HG03442 (cell line): ENCODE data around the gene CAMSAP1.

Experiments
- ATAC-seq: cut with Tn5 transposase; IDR thresholded peaks from one replicate; pipeline ENCODE4 v1.9.1; 2021; ENCODE audit warnings: mild to moderate bottlenecking, moderate library complexity; ENCODE audit not compliant: unreplicated experiment

The CAMSAP1 gene

DNA sequence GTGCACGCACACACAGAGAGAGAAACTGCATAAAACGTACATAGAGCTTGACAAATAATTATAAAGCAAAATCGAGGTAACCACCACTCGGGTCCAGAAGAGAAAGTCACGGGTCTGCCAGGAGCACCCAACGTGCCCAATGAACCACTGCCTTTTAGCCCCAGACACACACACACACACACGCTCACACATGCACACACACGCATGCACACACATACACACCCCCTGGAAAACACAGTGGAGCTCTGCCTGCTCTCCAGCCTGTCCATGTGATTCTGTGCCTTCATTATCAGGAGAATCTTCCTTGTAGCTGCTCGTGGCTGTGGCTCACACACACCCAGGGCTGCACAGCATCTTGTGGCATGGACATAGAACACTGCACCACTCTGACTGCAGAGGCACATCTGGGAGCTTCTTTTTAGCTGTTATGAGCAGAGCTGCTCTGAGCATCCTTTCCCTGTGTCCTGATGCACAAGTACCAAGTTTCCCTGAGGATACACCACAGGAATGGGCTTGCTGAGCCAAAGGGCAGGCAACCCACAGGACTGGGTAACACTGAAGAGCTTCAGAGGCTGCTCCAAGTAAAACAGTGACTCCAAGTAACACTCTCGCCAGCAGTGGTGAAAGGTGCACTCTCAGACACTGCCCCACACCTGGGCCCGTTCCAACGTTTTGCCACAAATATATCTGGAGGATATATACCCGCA, 58.9 kb downstream of the CAMSAP1 start:
- no peak for ATAC-seq

DNA sequence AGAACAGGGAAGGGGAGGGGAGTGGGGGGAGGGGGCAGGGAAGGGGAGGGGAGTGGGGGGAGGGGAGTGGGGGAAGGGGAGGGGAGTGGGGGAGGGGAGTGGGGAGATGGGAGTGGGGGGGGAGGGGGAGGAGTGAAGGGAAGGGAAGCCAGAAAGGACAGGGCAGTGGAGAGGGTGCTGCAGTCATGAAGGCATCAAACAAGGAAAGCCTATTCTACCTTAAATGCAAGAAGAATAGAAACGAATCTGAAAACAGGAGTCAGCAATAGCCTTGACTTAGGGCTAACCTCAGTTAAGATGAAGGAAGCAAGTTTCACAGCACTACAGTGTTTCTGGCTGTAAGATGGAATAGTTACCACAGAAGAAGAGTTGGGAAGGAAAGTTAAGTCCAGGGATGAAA, 59.5 kb downstream of the CAMSAP1 start:
- ATAC-seq = no peak

DNA sequence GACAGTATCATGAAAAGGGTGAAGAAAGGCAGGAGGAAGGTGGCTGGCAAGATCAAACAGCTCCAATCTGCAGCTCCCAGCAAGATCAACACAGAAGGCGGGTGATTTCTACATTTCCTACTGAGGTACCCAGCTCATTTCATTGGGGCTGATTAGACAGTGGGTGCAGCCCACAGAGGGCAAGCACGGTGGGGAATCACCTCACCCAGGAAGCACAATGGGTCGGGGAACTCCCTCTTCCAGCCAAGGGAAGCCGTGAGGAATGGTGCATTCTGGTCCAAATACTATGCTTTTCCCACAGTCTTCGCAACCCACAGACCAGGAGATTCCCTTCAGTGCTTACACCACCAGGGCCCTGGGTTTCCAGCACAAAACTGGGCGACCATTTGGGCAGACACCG, 66.8 kb downstream of the CAMSAP1 start:
- no peak for ATAC-seq

DNA sequence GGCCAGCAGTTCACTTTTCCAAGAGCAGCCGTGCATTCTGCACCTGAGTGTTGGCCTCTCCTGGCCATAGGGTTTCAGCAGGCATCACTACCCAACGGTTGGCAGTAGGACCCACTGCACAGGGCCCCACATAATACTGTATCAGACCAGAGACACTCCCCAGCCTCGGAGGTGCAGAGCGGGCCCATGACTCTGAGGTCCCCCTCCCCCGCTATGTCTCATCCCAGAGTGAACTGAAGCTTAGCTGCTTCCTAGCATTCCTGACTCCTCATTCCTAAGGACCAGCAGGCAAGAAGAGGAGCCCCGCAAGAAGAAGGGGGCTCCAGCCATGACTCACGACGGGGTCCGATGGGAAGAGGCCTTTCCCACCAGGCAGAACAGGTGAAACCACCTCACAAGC, 67.2 kb downstream of the CAMSAP1 start:
- no peak for ATAC-seq

DNA sequence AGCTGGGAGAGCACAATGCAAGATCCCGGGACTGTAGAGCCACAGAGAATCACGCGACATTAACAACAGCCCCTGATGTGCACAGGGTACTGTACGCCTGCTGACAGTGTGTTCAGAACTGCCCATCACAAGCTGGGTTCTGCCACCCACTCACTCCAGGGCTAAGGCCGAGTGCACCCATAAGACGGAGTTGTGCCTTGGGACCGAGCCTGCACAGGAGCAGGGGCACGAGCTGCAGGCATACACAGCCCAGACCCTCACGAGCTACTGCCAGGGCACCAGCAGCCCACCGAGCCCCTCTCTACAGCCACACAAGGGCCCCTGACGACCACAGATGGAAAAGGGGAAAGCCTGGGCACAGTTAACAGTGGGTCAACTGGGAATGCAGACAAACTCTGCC, 67.8 kb downstream of the CAMSAP1 start:
- no peak for ATAC-seq

DNA sequence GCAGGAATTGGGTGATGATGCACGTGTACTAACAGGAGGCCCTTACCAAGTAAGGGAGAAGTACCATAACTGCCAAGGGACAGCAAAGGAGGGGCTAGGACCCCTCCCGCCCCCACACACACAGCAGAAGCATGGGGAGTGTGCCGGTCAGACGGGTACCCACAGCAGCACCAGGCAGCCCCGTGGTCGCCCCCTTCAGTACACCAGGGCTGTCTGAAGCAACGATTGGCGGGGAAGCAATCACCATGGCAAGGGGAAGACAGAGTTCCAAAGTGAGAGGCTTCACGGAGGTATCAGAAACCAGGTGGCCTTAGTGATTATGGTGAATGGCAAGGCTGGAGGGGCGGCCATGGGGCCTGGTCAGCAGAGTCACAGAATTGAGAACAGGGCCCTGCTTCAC, 72.2 kb downstream of the CAMSAP1 start:
- ATAC-seq = no peak

DNA sequence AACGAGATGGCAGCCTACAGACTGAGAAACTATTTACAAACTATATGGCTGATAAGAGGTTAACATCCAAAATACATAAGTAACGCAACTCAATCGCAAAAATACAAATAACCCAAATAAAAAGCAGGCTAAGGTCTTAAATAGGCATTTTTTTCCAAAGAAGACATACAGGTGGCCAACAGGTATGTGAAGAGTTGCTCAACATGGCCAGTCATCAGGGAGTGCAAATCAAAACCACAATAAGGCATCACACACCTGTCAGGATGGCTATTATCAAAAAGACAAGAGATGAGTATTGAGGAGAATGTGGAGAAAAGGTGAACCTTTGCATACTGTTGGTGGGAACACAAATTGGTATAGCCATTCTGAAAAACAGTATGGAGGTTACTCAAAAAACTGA, 73.5 kb downstream of the CAMSAP1 start:
- ATAC-seq = no peak

DNA sequence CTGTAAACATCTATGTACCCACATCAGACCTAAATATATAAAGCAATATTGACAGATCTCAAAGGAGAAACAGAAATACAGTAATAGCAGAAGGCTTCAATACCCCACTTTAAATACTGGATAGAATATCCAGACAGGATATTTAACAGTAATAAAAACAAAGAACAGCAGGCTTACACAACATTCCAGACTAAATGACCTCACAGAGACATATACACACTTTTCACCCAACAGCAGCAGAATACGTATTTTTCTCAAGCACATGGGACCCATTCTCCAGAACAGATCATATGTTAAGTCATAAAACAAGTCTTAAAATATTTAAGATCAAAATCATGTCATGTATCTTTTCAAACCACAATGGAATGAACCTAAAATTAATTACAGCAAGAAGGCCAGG, 76.8 kb downstream of the CAMSAP1 start:
- ATAC-seq = no peak

DNA sequence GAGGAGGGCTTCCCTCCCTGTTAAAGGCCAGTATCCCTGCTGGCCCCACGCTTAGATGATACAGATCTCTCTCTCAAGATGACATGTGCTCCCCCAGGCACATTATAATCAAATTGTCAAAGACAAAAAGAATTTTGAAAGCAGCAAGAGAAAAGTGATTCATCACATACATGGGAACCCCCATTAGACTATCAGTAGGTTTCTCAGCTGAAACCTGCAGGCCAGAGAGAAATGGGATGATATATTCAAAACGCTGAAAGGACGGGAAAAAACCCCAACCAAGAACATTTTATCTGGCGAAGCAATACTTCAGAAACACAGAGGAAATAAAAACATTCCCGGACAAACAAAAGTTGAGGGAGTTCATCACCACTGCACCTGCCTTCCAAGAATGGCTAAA, 78.7 kb downstream of the CAMSAP1 start:
- no peak for ATAC-seq

DNA sequence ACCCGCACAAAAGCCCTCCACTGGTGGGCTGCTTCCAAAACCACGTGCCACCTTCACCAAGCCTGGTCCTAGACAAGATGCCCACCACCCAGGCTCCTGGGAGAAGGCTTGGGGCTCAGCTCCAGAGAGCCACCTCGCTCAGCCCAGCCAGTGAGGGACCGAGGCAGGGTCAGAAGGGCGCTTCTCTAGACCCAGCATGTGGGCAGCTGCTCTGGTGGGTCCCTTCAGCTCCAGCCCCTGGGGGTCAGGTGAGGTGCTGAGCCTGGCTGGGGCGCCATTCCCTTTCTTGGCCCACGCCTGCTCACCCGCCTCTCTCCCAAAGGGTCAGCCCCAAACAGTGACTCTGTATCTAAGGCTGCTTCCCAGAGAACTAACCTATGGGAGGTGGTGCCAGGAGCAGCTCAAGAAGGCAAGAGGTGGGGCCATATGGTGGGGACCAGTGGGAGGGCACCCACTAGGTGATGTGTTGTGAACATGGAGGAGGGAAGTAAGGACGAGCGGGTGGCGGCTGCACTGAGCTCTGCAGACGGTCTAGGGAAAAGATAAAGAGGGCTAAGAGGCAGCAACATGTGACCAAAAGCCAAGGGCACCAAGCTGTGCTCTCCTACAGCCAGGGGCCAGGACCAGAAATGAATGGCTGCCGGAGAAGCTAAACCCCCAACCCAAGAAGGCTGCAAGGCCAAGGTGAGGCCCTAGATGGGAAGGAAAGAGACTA, 79.3 kb downstream of the CAMSAP1 start:
- no peak for ATAC-seq

DNA sequence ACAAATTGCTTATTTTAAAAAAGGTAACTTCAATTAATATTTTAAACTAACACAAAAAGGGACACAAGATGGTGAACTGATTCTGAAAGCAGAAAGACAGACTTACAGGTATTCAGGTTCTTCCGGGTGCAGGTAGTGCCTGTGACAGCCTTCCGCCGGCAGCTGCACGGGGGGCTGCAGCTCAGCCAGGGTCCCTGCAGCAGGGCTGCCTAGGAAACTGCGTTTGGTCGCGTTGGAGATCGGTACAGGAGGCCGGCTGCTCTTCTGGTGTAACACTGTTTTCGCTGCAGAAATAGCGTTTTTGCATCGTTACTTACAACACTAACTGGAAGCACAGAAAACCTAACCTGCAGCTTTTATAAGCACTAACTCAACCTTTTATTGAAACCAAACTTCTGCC, 80.0 kb downstream of the CAMSAP1 start:
- no peak for ATAC-seq

DNA sequence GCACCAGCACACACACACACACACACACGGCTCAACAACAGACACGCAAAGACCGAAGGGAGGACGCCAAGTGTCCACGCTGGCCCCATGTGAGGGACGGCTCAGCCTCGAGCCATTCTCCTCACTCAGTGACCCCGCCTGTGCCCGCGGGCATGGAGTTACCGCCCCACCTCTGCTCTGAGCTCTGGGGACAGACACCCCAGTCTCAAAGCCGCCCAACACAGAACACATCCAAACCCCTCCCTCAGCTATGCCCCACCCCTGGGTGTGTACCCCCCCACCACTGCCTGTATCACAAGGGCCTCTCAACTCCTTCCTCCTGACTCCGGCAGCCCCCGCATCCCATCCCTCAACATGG, 81.2 kb downstream of the CAMSAP1 start:
- no peak for ATAC-seq

DNA sequence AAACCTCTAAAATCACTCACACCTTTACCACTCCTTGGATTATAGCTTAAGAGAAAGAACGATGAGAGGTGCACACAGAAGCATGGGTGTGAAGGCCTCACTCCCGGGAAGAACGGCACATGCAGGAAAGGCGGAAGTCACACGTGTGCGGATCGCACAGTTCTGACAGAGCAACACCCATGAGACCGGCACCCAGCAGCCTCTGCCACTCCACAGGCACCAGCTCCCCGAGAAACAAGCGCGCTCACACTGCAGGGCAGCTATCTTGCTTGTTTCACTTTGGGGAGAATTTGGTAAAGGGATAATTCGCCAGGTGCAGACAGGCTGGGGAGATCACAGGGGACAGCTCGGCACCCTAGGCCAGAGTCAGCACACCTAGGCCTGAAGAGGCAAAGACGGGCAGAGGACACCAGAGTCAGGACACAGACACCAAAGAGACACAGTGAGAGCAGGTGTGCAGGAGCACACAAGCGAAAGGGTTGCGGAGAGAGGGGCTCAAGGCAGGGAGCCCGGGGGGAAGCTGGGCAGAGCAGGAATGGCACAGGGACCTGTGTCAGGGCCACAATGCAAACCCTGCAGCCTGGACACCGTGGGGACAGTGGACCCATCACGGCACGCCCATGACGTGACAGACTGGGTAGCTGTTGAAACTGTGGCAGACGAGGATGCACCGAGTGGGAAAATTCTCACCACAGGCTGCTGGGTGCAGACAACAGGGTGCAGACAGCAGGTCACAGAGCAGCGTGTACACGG, 81.7 kb downstream of the CAMSAP1 start:
- ATAC-seq = no peak

DNA sequence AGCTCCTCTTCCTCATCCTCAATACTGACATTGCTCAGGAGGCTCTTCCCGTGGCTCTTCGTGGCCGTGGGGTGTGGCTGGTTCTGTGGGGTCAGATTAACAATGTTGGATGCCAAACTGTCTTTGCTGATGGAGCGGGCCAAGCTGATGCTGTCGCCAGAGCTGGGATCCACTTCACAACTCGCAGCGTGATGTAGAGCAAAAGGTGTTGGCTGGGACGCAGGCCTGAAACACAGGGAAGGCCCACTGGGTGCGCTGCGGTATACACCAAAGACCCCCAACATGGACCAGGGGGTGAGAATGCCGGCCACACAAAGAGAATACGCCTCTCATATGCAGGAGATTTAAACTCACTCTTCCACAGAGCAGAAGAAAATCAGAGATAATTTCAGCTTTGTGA, 84.3 kb downstream of the CAMSAP1 start:
- no peak for ATAC-seq

DNA sequence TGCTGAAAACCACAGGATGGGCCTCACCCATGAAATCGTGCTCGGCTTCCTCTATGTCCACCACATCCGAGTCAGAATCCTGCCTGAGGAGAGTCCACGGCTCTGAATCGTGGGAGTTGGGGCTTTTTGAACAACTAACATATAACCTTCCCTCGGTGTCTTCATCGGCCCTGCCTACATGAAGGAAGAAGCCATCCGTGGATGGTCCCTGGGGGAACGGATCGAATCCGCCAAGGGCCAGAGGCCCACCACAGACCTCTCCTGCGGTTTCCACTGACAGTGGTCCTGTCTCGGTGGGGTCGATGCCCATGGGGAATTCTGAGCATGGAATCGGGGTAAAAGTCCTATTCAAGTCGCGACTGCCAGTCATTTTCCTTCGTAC, 85.0 kb downstream of the CAMSAP1 start:
- ATAC-seq = no peak

DNA sequence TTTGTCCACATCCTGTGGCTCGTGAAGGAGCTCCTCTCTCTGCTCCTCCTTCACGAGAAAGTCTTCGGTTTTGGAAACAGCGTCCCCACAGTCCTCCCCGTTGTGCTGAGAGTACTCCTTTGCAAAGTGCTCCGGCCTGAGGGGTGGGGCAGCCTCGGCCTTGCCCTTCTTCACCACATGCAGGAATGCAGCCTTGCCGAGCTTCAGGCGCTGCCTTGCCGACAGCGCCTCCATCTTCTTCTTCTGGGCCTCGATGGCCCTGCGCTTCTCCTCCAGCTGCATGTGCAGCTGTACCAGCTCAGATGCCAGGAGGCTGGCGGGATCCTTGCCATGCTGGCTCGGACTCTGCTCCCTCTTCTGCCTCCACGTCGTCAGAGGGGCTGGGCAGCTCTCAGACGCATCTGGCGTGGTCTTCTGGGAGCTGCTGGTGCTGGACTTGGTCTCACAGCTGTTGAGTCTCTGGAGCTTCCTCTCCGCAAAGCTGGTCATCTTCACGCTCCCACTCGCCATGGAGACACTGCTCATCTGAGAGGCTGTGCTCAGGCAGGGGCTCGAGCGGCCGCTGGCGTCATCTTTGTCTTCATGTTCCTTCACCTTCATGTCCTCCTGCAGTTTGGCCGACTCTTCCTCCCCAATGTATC, 85.5 kb downstream of the CAMSAP1 start:
- no peak for ATAC-seq

DNA sequence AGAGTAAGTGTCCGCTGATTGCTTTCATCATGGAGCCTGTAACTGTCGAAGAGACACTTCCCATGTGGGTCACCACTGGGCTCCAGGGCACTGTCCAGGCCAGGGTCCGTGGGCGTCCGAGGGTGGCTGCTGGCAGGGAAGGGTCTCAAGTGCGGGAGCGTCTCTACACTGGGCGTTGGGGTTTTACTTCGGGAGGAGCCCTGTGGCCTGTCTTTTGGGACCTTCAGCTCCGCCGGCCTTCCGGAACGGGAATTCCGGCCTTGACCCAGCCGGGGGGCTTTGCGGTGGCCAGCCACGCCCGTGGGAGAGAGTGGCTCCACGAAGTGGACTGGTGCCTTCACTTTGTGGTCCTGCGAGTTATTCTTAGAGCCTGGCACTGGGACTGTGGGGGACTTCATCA, 86.2 kb downstream of the CAMSAP1 start:
- no peak for ATAC-seq

DNA sequence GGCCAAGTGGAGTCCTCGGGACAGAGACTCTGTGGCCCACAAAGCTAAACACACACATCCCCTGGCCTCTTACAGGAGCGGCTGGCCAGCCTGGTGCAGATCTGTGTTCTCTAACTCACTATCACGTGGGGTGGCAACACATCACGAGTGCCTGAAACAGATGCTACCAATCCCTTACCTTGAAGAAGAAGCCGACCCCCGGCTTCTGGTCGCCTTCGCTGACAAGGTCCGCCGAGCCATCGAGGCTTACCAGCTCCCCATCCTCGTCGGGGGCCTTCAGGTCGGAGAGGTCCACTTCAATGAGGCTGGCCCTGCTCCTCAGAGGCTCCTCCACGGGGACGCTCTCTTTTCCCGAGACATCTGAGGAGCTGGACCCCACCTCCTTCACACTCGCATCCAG, 86.7 kb downstream of the CAMSAP1 start:
- ATAC-seq = no peak

DNA sequence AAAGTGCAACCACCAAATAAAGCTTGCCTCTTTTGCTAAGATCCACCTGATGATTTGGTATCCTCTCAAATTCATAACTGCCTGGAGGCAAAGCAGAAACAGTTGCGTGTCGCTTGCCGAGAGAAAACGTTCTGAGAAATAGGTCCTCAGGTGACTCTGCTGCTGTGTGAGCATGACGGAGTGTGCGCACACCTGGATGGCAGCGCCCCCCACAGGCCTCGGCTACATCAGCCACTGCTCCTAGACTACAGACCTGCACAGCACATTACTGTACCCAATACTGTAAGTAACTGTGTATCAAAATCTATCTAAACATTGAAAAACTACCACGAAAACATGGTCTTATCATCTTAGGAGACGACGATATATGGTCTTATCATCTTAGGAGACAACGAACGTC, 87.4 kb downstream of the CAMSAP1 start:
- ATAC-seq = no peak

DNA sequence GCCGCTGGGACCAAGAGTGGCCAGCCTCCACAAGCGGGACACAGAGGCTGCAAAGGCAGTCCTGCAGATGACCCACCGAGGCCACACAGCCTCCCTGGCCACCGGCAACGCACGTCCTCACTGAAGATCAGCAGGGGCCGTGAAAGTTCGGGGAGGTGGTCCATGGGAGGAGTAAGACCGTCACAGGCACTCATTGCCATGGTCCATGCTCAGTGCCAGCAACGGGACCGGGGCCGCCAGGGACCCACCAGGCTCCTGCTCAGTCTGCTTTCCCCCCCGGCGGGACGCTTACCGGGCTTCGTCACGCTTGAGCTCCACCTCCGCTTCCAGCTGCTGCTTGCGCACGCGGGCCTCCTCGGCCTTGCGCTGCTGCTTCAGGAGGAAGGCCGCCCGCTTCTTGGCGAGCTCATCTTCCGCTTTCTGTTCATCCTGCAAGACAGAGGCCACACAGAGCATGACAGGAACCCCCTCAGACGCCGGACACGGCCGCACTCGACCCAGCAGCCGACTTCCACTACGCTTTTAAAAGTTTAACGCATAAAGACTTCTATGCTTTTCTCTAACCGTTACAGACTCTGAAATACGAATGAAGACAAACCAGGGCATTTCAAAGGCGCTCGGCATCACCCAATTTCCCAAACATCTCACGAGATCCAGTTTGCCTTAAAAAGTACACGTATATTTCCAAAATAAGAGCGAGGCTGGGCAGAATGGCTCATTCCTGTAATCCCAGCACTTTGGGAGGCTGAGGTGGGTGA, 88.4 kb downstream of the CAMSAP1 start:
- ATAC-seq = no peak
